ENCODE data around the gene NIM1K.
"Not testable (repeated sequence)": the region's sequence is repeated elsewhere in the genome, so short reads cannot be mapped to it uniquely, and the experiment has no call there.

NIM1K gene

DNA sequence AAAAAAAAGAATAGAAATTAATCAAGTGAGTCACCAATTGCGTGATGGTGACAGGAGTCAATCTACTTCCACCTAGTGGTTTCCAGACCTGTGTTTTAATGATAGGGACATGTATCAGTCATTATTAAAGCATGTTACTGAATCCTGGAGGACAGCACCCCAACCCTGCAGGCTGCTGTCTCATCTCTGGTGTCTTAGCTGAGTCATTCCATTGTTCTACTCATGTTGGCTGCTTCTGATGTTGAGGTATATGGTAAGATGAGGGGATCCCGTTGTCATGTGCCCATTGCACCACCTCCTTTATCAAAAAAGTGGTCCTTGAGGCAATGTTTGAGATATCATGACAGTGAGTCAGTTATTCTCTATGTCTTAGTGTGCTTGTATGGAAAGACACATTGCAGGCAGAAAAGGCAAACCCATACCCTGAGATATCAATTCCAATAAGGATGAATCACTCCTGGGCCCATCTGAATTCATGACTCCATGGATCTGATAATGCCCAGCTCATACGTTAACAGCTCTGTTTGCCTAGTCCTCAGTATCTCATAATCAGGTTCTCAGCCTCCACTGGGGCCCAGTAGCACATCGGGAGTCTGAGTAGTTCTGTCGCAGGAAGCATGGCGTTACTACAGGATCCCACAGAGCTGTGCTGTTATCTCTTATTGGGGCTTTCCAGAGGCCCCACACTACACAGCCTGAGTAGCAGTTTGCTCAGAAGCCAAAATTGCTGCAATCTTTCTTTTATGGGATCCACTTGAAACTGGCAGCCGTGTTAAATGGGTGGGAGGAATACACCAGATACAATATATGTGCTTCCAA lies 90.0 kb downstream of the NIM1K start:
- no peak for DNase-seq (ENCODE audit: low read depth, low spot score)

DNA sequence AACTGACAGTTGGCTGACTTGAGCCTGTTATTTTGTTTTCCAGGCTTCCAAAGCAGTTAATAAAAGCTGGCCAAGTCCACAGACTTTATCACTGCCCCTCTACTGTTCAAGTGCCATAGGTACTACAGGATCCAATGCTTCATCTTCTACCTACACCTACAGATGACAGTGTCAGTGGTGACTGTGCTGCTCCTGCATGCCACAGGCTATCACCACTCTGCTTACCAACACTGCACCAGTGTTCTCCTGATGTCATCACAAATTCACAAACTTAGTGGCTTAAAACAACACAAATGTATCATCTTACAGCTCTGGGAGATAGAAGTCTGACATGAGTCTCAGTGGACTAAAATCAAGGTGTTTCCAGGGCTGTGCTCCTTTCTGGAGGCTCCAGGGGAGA lies 94.6 kb downstream of the NIM1K start:
- DNase-seq (ENCODE audit: low read depth, low spot score): no peak

DNA sequence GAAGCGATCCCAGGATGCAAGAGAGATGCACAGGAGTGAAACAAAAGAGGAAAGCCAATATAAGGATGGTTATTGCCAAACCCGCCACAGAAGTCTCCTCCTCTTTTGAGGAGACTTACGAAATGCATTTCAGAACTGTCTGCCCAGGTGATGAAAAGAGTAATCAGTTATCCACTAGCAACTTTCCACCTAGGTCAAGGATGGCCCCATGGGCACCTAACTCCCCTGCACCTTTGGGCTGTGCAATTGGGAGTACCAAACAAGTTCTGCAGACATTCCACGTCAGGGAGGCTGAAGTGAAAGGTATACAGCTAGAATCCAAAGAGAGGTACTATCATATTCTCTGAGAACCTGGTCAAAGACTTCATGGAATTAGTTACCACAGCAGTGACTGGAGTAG lies 95.5 kb downstream of the NIM1K start:
- DNase-seq (ENCODE audit: low read depth, low spot score): no peak

DNA sequence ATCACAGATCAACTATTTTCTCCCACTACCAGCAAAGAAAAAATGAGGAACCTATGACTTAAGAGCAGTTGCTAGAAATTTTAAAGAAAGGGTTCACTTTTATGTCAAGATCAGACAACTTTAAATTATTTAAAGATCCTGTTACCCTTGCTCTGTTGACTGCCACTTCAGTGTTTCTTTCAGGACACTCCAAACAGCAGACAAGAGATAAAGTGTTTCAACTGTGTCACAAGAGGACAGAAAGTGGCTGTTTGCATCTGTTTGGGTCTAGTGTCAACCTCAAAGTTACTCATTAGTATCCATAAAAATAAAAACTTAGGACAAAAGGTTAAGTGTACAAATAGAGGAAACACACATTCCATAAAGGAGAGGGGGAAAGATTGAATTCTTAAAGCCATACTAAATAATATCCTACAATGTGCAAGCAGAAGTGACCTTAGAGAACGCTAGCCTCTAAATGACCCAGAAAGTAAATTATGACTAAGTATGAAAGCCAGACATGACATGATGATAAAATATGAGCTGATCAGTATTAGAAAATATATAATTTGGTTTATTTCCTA lies 96.3 kb downstream of the NIM1K start:
- no peak for DNase-seq (ENCODE audit: low read depth, low spot score)

DNA sequence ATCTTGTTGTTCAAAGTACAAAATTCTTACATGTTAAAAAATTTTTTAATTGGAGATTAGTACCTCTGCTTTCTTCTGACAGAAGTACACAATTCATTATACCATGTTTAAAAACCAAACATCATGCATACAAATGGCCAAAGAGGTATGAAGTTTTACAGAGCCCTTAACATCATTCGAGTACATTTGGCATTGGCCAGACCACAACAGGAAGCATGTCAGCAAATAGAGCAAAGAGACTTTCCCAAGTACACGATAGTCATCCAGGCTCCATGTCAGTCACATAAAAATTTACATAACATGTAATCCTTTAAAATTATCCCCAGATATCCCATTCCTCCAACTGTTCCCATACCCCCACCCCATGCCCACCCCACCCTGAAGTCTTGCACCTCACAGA lies 98.7 kb downstream of the NIM1K start:
- no peak for DNase-seq (ENCODE audit: low read depth, low spot score)

DNA sequence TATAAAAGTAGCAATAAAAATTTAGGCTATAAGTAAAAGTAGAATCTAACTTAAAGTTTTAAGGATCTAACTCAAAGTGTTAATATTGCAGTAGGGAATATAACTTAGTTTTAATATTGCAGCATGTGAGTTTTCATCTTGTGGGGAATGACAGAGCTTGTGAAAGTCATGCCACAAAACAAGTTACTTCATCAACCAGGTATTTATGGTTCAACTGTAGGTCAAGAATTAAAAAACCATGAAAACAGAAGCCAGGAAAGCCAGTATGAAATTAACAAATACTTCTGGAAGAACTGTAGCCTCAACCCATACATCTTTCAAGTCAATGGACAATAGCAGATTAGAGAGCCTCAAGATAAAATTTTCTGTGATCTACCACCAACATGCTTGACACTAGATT lies 102.2 kb downstream of the NIM1K start:
- no peak for DNase-seq (ENCODE audit: low read depth, low spot score)

DNA sequence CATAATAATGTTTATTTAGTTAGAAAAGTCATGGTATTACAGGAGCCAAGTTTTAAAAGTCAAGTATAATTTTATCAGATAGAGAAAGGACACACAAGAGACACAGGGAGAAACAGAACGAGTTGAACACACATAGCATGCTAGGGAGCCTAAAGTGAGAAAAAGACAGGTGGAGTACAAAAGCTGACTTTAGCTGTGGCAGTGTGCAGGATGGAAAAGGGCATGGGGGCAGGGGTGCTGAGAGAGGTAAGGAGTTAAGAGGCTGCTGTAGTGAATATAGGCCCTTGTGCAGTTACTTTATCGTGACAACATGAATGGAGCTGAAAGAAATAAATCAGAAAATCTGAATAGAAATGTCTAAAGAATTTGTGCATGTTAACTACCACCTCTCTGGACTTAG lies 103.2 kb downstream of the NIM1K start:
- DNase-seq (ENCODE audit: low read depth, low spot score): no peak

DNA sequence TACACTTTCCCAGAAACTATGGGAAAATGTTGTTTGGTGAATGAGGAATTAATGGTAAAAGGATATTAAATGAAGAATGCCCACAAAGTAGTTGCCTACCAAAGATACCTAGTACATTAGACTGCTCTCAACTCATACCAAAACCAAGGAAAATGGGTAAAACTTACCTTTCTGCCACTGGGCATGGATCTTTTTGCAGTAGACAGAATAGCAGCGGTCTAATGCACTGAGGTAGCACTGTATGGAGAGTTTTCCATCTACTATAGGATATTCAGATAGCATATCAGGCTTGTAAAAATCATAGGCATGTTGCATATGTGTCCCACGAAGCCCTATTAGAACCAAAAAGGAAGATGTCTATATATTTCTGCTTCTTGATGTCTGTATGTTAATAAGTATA lies 104.8 kb downstream of the NIM1K start:
- DNase-seq (ENCODE audit: low read depth, low spot score): no peak

DNA sequence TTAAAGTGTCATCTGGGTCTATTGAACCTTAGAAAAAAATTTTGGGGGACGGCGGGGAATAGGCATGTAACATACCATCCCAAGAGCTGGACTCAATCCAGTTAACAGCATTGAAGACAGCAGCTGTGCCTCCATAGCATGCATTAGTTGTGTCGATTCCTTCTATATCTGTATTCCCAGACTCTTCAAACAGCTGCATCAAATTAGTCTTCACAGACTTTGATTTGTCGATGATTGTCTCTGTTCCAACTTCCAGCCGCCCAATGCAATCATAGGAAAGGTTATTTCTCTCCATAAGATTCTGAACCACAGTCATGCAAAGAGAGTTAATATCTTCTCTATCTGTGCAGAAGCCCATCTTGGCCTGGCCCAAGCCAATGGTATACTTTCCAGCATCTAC lies 106.4 kb downstream of the NIM1K start:
- DNase-seq (ENCODE audit: low read depth, low spot score): no peak

DNA sequence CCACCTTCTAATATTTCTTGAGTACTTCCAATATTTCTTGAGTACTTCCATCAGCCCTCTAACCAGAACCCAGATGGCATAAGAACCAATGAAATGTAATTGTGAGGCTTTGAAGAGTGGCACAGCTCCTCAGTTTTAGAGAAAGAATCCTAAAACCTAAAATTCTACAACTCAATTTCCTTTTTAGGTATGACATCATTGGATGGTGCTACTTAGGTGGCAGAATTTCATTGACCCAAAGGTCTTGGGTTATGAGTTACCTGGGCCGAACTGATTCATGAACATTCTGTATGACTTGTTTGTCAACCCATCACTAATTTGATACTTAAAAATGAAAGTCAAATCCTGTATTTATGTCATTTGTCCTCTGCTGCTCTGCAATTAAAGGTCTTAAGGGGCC lies 108.1 kb downstream of the NIM1K start:
- DNase-seq (ENCODE audit: low read depth, low spot score): no peak

DNA sequence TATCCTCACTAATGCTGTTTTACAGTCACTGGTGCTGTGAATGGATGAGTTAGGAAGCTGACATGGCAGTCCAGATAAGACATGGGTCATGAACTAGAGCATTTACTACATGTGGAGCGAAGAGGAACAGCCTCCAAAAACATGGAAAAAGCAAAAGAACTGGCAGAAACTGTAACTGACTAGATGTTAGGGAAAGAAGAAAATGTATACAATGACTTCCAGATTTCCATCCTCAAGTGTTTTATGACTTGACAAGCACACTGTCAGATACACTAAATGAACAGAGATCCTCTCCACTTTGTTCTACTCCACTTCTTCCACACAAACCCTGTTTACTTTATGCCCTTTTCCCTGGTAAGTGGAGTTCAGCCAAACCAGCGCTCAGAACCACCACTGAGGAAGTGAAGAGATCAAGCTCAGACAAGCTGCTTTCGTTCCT lies 109.6 kb downstream of the NIM1K start:
- DNase-seq (ENCODE audit: low read depth, low spot score): no peak

DNA sequence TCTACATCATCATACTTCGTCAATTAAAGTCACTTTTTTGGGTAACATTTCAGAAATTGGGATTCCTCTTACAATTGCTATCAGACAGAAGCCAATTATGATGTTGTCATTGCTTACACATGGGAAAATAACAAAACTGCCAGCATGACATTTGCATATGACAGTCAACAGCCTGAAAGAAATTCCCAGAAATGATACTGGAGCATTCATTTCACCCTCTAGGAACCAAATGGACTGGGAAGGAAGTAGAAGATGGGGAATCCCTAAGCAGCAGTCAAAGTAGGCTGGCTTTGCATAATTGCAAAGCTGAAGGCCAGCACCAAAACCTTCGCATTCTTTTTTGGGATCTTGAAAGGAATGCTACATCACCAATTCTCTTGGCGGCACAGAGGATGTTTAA lies 110.5 kb downstream of the NIM1K start:
- no peak for DNase-seq (ENCODE audit: low read depth, low spot score)

DNA sequence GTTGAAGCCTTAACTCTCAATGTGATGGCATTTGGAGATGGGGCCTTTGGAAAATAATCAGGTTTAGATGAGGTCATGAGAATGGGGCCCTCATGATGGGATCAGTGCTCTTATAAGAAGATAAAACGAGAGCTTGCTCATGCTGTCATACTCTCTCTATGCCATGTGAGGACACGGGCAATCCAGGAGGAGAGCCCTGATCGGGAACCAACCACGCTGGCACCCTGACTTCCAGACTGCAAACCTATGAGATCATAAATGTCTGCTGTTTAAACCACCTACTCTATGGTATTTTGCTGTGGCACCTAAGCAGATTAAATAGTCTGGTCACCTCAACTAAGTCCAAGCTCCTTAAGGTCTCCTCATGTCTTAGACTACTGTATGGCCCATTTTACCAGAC lies 111.2 kb downstream of the NIM1K start:
- DNase-seq (ENCODE audit: low read depth, low spot score): no peak

DNA sequence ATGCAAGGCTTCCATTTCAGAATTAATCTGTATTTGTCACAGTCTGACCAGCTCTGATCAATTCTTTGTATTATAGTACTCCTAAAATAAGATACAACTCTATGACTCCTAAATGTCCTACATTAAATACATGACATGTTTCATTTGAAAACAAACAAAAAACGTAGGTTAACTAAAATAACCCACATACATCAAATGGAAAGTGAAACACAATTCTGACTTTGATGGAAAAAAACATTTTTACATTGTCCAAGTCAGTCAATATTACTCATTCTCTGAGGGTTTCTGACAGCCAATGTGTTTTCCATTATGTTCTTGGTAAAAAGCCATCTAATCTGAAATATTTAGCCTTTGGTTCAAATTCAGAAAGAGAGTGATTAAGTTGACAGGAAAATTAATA lies 112.5 kb downstream of the NIM1K start:
- DNase-seq (ENCODE audit: low read depth, low spot score): no peak

DNA sequence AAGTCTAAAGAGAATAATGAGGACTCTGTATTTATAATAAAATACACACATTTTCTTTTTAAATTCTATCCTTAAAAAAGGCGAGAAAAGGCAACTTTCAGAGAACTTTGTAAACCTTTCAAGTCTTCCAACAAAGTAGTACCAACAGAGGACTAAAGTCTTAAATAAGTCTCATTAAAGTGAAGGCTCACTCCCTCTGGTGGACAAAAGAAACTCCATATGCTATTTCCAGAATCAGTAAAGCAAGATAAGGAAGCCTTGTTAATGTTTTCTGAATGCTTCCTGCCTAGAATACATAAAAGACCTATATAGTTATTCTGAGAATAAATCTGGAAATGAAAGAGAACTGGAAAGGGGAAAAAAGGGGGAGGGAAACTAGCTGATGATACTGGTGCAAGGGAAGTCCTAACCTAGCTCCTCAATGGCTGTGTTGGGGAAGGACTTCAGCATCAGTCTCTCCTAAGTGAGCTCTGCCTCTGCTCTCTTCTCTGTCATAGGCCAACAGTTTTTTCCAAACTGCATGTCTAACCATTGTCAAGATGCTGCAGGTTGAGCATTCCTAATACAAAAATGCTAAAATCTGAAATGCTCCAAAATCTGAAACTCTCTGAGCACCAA lies 114.0 kb downstream of the NIM1K start:
- no peak for DNase-seq (ENCODE audit: low read depth, low spot score)

DNA sequence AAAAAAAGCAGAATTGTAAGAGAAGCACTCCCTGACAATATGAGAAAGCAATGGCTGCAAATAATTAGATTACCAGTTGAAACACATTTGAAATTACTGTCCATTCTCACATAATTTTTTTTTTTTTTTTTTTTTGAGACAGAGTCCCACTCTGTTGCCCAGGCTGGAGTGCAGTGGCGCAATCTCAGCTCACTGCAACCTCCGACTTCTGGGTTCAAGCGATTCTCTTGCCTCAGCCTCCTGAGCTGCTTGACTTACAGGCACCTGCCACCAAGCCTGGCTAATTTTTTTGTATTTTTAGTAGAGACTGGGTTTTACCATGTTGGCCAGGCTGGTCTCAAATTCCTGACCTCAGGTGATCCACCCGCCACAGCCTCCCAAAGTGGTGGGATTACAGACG lies 114.9 kb downstream of the NIM1K start:
- not testable (repeated sequence) for DNase-seq (ENCODE audit: low read depth, low spot score)

DNA sequence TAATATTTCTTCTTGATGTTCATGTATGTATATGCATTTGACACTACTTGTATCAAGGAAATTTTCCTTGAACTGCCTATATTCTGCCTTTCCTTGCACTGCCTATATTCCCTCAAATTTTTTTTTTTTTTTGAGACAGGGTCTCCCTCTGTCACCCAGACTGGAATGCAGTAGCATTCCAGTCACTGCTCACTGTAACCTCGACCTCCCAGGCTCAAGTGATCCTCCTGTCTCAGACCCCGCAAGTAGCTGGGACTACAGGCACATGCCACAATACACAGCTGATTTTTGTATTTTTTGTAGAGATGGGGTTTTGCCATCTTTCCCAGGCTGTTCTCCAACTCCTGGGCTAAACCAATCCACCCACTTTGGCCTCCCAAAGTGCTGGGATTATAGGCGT lies 117.1 kb downstream of the NIM1K start:
- DNase-seq (ENCODE audit: low read depth, low spot score): peak; percentile 35

DNA sequence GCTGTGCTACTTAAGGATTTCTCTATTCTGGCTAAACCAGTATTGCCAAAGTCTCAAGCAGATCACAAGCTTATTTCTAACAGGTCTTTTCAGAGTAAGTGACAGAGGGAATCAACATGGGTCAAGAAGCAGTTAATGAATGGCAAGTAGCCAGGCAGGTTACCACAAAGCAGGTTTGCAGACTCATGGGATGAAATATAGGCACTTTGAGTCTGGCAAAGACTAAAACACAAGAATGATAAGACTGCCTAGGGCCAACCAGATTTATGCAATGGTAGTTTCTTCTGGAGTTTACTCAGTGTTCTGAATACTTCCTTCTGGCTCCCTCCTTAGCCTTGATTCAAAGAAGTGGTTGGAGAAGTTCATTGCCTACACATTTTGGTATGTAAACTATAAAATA lies 117.6 kb downstream of the NIM1K start:
- no peak for DNase-seq (ENCODE audit: low read depth, low spot score)

DNA sequence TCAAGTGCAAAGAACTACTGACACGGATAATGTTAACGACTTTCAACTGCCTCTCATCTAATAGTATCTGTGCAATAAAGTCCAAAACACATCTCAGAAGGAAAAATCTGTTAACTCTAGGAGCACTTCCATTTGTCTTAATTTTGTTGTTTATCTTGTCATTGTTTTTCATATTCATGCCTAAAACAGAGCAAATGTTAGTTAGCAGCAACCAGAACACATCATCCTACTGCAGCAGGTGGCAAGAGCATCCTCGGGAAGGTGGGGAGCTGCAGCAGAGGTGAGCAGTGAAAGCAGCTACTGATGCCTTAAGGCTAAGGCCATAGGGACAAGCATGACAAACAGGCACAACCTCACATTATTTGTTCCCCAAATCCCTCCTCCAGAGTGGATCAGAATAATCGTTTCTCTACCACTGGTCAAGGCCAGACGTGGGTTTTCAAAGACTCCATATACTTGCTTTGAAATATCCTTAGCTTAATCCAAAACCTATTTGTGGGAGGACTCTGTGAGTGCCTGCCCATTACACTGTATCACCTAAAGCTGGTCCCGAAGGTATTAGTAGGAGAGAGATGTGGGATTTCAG lies 120.1 kb downstream of the NIM1K start:
- peak; percentile 15 for DNase-seq (ENCODE audit: low read depth, low spot score)

DNA sequence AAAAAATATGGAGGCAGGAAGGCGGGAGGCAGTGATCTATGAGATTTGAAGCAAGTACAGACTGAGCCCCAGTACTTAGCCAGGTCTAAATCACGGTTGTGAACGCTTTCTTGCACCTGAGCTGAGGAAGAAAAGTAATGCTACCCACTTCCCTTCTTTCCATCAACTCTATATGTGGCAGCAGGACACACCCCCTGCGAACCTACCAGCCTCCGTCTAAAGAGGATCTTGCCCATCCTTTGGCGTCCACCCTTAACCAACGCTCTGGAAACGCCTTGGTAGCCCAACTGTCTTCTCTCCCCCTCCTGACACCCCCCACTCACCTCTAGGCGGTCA lies 120.6 kb downstream of the NIM1K start:
- DNase-seq (ENCODE audit: low read depth, low spot score): no peak

DNA sequence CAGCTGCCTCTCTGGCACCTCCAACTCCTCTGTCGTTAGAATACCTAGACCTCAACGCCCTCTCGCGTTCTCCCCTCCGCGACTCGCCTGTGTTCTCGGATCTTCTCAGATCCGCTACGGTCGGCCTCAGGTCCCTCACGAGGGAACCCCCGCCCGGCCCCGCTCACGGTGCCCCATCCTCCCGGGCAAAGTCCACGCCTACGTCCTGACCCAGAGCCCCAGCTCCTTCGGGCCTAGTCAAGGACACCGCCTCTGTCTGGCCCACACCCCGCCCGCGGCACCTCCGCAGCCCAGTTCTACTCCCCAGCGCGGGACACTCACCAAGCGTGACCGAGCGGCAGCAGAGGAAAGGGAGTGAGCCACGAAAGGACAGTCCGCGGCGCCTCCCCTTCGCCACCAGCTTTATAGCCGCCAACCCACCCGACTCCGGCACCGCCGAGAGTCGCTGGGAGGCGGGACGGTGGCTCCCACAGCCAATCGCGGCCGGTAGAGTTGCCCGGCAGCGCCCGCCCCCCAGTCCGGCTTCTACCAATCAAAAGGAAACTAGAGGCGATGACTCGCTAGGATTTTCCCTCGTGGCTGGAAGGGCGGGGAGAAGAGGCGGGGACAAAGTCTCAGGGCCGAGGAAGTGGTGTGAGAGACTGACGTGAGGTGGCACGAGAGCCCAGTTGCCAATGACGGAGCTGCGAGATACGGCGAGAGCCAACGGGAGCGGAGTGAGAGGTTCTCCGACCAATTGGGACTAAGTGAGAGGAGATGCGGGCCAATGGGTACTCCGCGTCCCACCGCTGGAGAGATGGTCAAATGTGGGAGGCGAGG lies 121.2 kb downstream of the NIM1K start, which contains the start of gene HMGCS1:
Gene HMGCS1, minus strand, starts transcription at position 378 of the 819 bp plus-strand sequence. CDS start 14,447 bp downstream, outside the sequence.
- peak; percentile 100 for DNase-seq (ENCODE audit: low read depth, low spot score)

All from ELF-1 (cell line).